ENCODE data around the gene WRAP53. TPM values are rescaled to one million over a fixed set of nuclear protein-coding genes. Genes with fewer than 3 reads are reported as not detected.

The WRAP53 gene
- total and polyA plus RNA-seq, 2 experiments from 2014 or later, result 7.8 to 12.0 TPM

- DNase-seq (ENCODE audit: low spot score), result no peak
- WGBS (ENCODE audit: low lambda C conversion rate, missing lambda C conversion rate), result 28% methylated on average over 10 of the region's 10 CpGs
- H3K4me3 ChIP-seq, result no peak overlapping the region
- H3K9me3 ChIP-seq (ENCODE audit: low read depth), result no peaks in the 10 kb centered on the region
- H2AFZ ChIP-seq, result no peak overlapping the region
- no peaks in the 10 kb centered on the region for H3K27me3 ChIP-seq
- peak overlapping the region; percentile 81 for H3K27ac ChIP-seq
- no peaks in the 10 kb centered on the region for H3K9me2 ChIP-seq (replicated peaks; ENCODE audit: insufficient read depth)
- peak overlapping the region; percentile 55 for H3K4me2 ChIP-seq
- H3K4me1 ChIP-seq (ENCODE audit: insufficient read depth), result peaks cover 24% of the 10 kb centered on the region
- no peaks in the 10 kb centered on the region for H3K36me3 ChIP-seq (replicated peaks; ENCODE audit: insufficient read depth, low read depth)
- H3K79me2 ChIP-seq, result no peaks in the 10 kb centered on the region
- TF ChIP-seq EZH2 (IDR thresholded peaks at IDR 0.05; ENCODE audit: borderline replicate concordance), result no peak
- no peak for TF ChIP-seq EZH2phosphoT487 (IDR thresholded peaks at IDR 0.05; ENCODE audit: low read depth, severe bottlenecking, unreplicated experiment)
- TF ChIP-seq, protein P1, sequence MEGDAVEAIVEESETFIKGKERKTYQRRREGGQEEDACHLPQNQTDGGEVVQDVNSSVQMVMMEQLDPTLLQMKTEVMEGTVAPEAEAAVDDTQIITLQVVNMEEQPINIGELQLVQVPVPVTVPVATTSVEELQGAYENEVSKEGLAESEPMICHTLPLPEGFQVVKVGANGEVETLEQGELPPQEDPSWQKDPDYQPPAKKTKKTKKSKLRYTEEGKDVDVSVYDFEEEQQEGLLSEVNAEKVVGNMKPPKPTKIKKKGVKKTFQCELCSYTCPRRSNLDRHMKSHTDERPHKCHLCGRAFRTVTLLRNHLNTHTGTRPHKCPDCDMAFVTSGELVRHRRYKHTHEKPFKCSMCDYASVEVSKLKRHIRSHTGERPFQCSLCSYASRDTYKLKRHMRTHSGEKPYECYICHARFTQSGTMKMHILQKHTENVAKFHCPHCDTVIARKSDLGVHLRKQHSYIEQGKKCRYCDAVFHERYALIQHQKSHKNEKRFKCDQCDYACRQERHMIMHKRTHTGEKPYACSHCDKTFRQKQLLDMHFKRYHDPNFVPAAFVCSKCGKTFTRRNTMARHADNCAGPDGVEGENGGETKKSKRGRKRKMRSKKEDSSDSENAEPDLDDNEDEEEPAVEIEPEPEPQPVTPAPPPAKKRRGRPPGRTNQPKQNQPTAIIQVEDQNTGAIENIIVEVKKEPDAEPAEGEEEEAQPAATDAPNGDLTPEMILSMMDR (IDR thresholded peaks at IDR 0.05; ENCODE audit: poor library complexity), result no peak
- H4K20me1 ChIP-seq (ENCODE audit: insufficient read depth, poor library complexity, severe bottlenecking), result no peaks in the 10 kb centered on the region
These were observed 59.9 kb downstream of the WRAP53 start for GRCh38 chr17:7748076-7748775.

GRCh38 chr17:7750321-7750821 is 62.1 kb downstream of the WRAP53 start:
- Histone ChIP-seq H3K9me2 (replicated peaks; ENCODE audit: insufficient read depth) (no peaks in the 10 kb centered on the region), H3K27me3 (no peaks in the 10 kb centered on the region), H2AFZ (no peak overlapping the region), H3K9me3 (ENCODE audit: low read depth) (no peaks in the 10 kb centered on the region), H3K4me1 (ENCODE audit: insufficient read depth) (peaks cover 23% of the 10 kb centered on the region), H3K4me2 (no peak overlapping the region), H3K4me3 (no peak overlapping the region), H4K20me1 (ENCODE audit: insufficient read depth, poor library complexity, severe bottlenecking) (no peaks in the 10 kb centered on the region), H3K27ac (no peak overlapping the region), H3K79me2 (no peaks in the 10 kb centered on the region), H3K36me3 (replicated peaks; ENCODE audit: insufficient read depth, low read depth) (no peaks in the 10 kb centered on the region)
- TF ChIP-seq EZH2phosphoT487 (IDR thresholded peaks at IDR 0.05; ENCODE audit: low read depth, severe bottlenecking, unreplicated experiment), result no peak
- TF ChIP-seq, protein P1 (IDR thresholded peaks at IDR 0.05; ENCODE audit: poor library complexity), result no peak
- TF ChIP-seq EZH2 (IDR thresholded peaks at IDR 0.05; ENCODE audit: borderline replicate concordance), result no peak
- no peak for DNase-seq (ENCODE audit: low spot score)
- WGBS (ENCODE audit: low lambda C conversion rate, missing lambda C conversion rate), result 67% methylated on average over 4 of the region's 4 CpGs

Other genes starting within 250 kb of the WRAP53 start
- 1.4 and 2.7 TPM in 2 replicates for gene FGF11, start 249.0 kb upstream of the WRAP53 start, total RNA-seq
- 3.6 and 3.8 TPM in 2 replicates for gene FGF11, start 249.0 kb upstream of the WRAP53 start, polyA plus RNA-seq
- gene CHRNB1, start 243.4 kb upstream of the WRAP53 start, total RNA-seq, result 10.9 and 12.4 TPM in 2 replicates
- 16.9 and 17.5 TPM in 2 replicates for gene CHRNB1, start 243.4 kb upstream of the WRAP53 start, polyA plus RNA-seq
- gene ZBTB4, start 208.8 kb upstream of the WRAP53 start, total RNA-seq, result 22.7 and 27.1 TPM in 2 replicates
- 20.8 and 21.5 TPM in 2 replicates for gene ZBTB4, start 208.8 kb upstream of the WRAP53 start, polyA plus RNA-seq
- 0.24 TPM in 1 of 2 replicates, not detected in the other for gene SLC35G6, start 207.0 kb upstream of the WRAP53 start, total RNA-seq
- gene SLC35G6, start 207.0 kb upstream of the WRAP53 start, polyA plus RNA-seq, result 0.30 and 0.44 TPM in 2 replicates
- 50.2 and 74.5 TPM in 2 replicates for gene POLR2A, start 204.1 kb upstream of the WRAP53 start, total RNA-seq
- 96.3 and 98.1 TPM in 2 replicates for gene POLR2A, start 204.1 kb upstream of the WRAP53 start, polyA plus RNA-seq
- gene TNFSF12, start 139.4 kb upstream of the WRAP53 start, total RNA-seq, result 4.5 and 7.3 TPM in 2 replicates
- 8.0 and 11.3 TPM in 2 replicates for gene TNFSF12, start 139.4 kb upstream of the WRAP53 start, polyA plus RNA-seq
- 0.90 and 11.0 TPM in 2 replicates for gene TNFSF13, start 129.7 kb upstream of the WRAP53 start, total RNA-seq
- 2.4 and 5.4 TPM in 2 replicates for gene TNFSF13, start 129.7 kb upstream of the WRAP53 start, polyA plus RNA-seq
- 61.1 and 71.2 TPM in 2 replicates for gene SENP3, start 126.6 kb upstream of the WRAP53 start, total RNA-seq
- 33.7 and 35.4 TPM in 2 replicates for gene SENP3, start 126.6 kb upstream of the WRAP53 start, polyA plus RNA-seq
- 64.0 and 75.5 TPM in 2 replicates for gene CD68, start 108.8 kb upstream of the WRAP53 start, total RNA-seq
- gene CD68, start 108.8 kb upstream of the WRAP53 start, polyA plus RNA-seq, result 80.4 and 82.6 TPM in 2 replicates
- 201 and 234 TPM in 2 replicates for gene MPDU1, start 104.6 kb upstream of the WRAP53 start, total RNA-seq
- gene MPDU1, start 104.6 kb upstream of the WRAP53 start, polyA plus RNA-seq, result 109 and 113 TPM in 2 replicates
- 0.13 and 0.44 TPM in 2 replicates for gene SOX15, start 98.4 kb upstream of the WRAP53 start, total RNA-seq
- gene SOX15, start 98.4 kb upstream of the WRAP53 start, polyA plus RNA-seq, result 0.89 and 0.95 TPM in 2 replicates
- 33.0 and 33.7 TPM in 2 replicates for gene FXR2, start 73.6 kb upstream of the WRAP53 start, total RNA-seq
- gene FXR2, start 73.6 kb upstream of the WRAP53 start, polyA plus RNA-seq, result 33.8 and 41.6 TPM in 2 replicates
- 114 and 130 TPM in 2 replicates for gene SAT2, start 60.7 kb upstream of the WRAP53 start, total RNA-seq
- 128 and 138 TPM in 2 replicates for gene SAT2, start 60.7 kb upstream of the WRAP53 start, polyA plus RNA-seq
- 6.1 and 9.0 TPM in 2 replicates for gene SHBG, start 58.3 kb upstream of the WRAP53 start, total RNA-seq
- gene SHBG, start 58.3 kb upstream of the WRAP53 start, polyA plus RNA-seq, result 5.3 and 10.0 TPM in 2 replicates
- 0.04 and 0.23 TPM in 2 replicates for gene ATP1B2, start 37.6 kb upstream of the WRAP53 start, total RNA-seq
- gene ATP1B2, start 37.6 kb upstream of the WRAP53 start, polyA plus RNA-seq, result 2.2 and 2.5 TPM in 2 replicates
- gene TP53, start 987 bp upstream of the WRAP53 start, total RNA-seq, result 24.2 and 29.6 TPM in 2 replicates
- 26.9 and 31.7 TPM in 2 replicates for gene TP53, start 987 bp upstream of the WRAP53 start, polyA plus RNA-seq
- 7.4 and 8.6 TPM in 2 replicates for gene EFNB3, start 16.7 kb downstream of the WRAP53 start, total RNA-seq
- 10.6 and 16.6 TPM in 2 replicates for gene EFNB3, start 16.7 kb downstream of the WRAP53 start, polyA plus RNA-seq
- 0.77 and 1.0 TPM in 2 replicates for gene DNAH2, start 29.3 kb downstream of the WRAP53 start, total RNA-seq
- gene DNAH2, start 29.3 kb downstream of the WRAP53 start, polyA plus RNA-seq, result 2.1 and 4.0 TPM in 2 replicates
- gene KDM6B, start 145.7 kb downstream of the WRAP53 start, total RNA-seq, result 3.3 and 5.9 TPM in 2 replicates
- gene KDM6B, start 145.7 kb downstream of the WRAP53 start, polyA plus RNA-seq, result 10.2 and 11.3 TPM in 2 replicates
- gene TMEM88, start 166.6 kb downstream of the WRAP53 start, total RNA-seq, result 59.6 and 73.3 TPM in 2 replicates
- gene TMEM88, start 166.6 kb downstream of the WRAP53 start, polyA plus RNA-seq, result 241 and 328 TPM in 2 replicates
- gene NAA38, start 169.1 kb downstream of the WRAP53 start, total RNA-seq, result 49.2 and 66.0 TPM in 2 replicates
- 147 and 154 TPM in 2 replicates for gene NAA38, start 169.1 kb downstream of the WRAP53 start, polyA plus RNA-seq
- gene CYB5D1, start 169.5 kb downstream of the WRAP53 start, total RNA-seq, result 9.1 and 14.1 TPM in 2 replicates
- 12.2 and 15.1 TPM in 2 replicates for gene CYB5D1, start 169.5 kb downstream of the WRAP53 start, polyA plus RNA-seq
- 65.6 and 75.3 TPM in 2 replicates for gene CHD3, start 200.3 kb downstream of the WRAP53 start, total RNA-seq
- gene CHD3, start 200.3 kb downstream of the WRAP53 start, polyA plus RNA-seq, result 41.2 and 49.4 TPM in 2 replicates
- gene RNF227, start 227.8 kb downstream of the WRAP53 start, total RNA-seq, result 2.9 and 3.5 TPM in 2 replicates
- gene RNF227, start 227.8 kb downstream of the WRAP53 start, polyA plus RNA-seq, result 2.5 and 4.8 TPM in 2 replicates
- gene KCNAB3, start 241.4 kb downstream of the WRAP53 start, total RNA-seq, result 1.4 and 1.8 TPM in 2 replicates
- 1.8 and 3.8 TPM in 2 replicates for gene KCNAB3, start 241.4 kb downstream of the WRAP53 start, polyA plus RNA-seq
- 20.7 and 29.5 TPM in 2 replicates for gene TRAPPC1, start 243.5 kb downstream of the WRAP53 start, total RNA-seq
- 272 and 299 TPM in 2 replicates for gene TRAPPC1, start 243.5 kb downstream of the WRAP53 start, polyA plus RNA-seq
- 19.4 and 21.1 TPM in 2 replicates for gene CNTROB, start 243.7 kb downstream of the WRAP53 start, total RNA-seq
- 30.6 and 37.5 TPM in 2 replicates for gene CNTROB, start 243.7 kb downstream of the WRAP53 start, polyA plus RNA-seq

Data from hepatocyte (in vitro differentiated cells).